Trophoblast cell (in vitro differentiated cells and primary cell): Measurements from ENCODE around the gene KIF13A.

Experiments used
- DNase-seq, 2 donors: peaks; one replicate each; pipeline ENCODE4 v3.0.0-alpha.2; 2016
- H2AFZ ChIP-seq: 2 replicates; pipeline ENCODE4 v1.6.1; 2013; ENCODE audit warnings: low read length, moderate library complexity, mild to moderate bottlenecking; ENCODE audit not compliant: insufficient read depth, poor library complexity
- H2AK5ac ChIP-seq: 2 replicates; pipeline ENCODE4 v1.6.1; 2013; ENCODE audit warnings: mild to moderate bottlenecking, low read length
- H2BK120ac ChIP-seq: 2 replicates; pipeline ENCODE4 v1.6.1; 2013; ENCODE audit warnings: low read length, mild to moderate bottlenecking, moderate library complexity; ENCODE audit not compliant: insufficient read depth, poor library complexity
- H2BK12ac ChIP-seq: 2 replicates; pipeline ENCODE4 v1.6.1; 2013; ENCODE audit warnings: mild to moderate bottlenecking, low read length, moderate library complexity
- H2BK5ac ChIP-seq: 2 replicates; pipeline ENCODE4 v1.6.1; 2013; ENCODE audit warnings: low read length, low read depth, moderate library complexity, mild to moderate bottlenecking; ENCODE audit not compliant: poor library complexity
- H3K14ac ChIP-seq: 2 replicates; pipeline ENCODE4 v1.6.1; 2013; ENCODE audit warnings: mild to moderate bottlenecking, low read length
- H3K18ac ChIP-seq: 2 replicates; pipeline ENCODE4 v1.6.1; 2013; ENCODE audit warnings: mild to moderate bottlenecking, low read length
- H3K23ac ChIP-seq: 2 replicates; pipeline ENCODE4 v1.6.1; 2013; ENCODE audit warnings: low read length
- H3K27ac ChIP-seq: 2 replicates; pipeline ENCODE4 v1.5.1; 2013; ENCODE audit warnings: low read depth, mild to moderate bottlenecking, inconsistent platforms, low read length, moderate library complexity
- H3K27me3 ChIP-seq: 2 replicates; pipeline ENCODE4 v1.6.1; 2013; ENCODE audit warnings: inconsistent platforms, mild to moderate bottlenecking, low read length, moderate library complexity; ENCODE audit not compliant: insufficient read depth
- H3K36me3 ChIP-seq, 2 experiments: 1 replicate in 1 of 2; 2 replicates in 1 of 2; pipeline ENCODE4 v1.6.1; 2013; ENCODE audit warnings: low read length in 2 of 2, mild to moderate bottlenecking in 2 of 2, moderate library complexity in 1 of 2; ENCODE audit not compliant: insufficient read depth in 2 of 2, control insufficient read depth in 1 of 2
- H3K4ac ChIP-seq: 2 replicates; pipeline ENCODE4 v1.6.1; 2013; ENCODE audit warnings: low read depth, mild to moderate bottlenecking, low read length, moderate library complexity
- H3K4me1 ChIP-seq, 2 experiments: 1 replicate in 1 of 2; 2 replicates in 1 of 2; pipeline ENCODE4 v1.6.1; 2013; ENCODE audit warnings: low read length in 2 of 2, mild to moderate bottlenecking in 2 of 2, moderate library complexity in 1 of 2; ENCODE audit not compliant: insufficient read depth in 2 of 2, control insufficient read depth in 1 of 2
- H3K4me2 ChIP-seq: 2 replicates; pipeline ENCODE4 v1.6.1; 2013; ENCODE audit warnings: inconsistent platforms, mild to moderate bottlenecking, low read length, moderate library complexity
- H3K4me3 ChIP-seq: 2 replicates; pipeline ENCODE4 v1.5.1; 2013; ENCODE audit warnings: mild to moderate bottlenecking, low read depth, low read length, inconsistent platforms
- H3K79me1 ChIP-seq: one replicate; pipeline ENCODE4 v1.6.1; 2013; ENCODE audit warnings: low read length
- H3K79me2 ChIP-seq: 2 replicates; pipeline ENCODE4 v1.6.1; 2013; ENCODE audit warnings: low read length, mild to moderate bottlenecking; ENCODE audit not compliant: control insufficient read depth, insufficient read depth, poor library complexity
- H3K9ac ChIP-seq: 2 replicates; pipeline ENCODE4 v1.6.1; 2013; ENCODE audit warnings: mild to moderate bottlenecking, low read length
- H3K9me3 ChIP-seq: 2 replicates; pipeline ENCODE4 v1.6.1; 2013; ENCODE audit warnings: low read depth, mild to moderate bottlenecking, control low read depth, inconsistent platforms, low read length; ENCODE audit not compliant: insufficient read depth
- H4K12ac ChIP-seq: 2 replicates; pipeline ENCODE4 v1.6.1; 2013; ENCODE audit warnings: low read depth, mild to moderate bottlenecking, low read length, moderate library complexity
- H4K8ac ChIP-seq: 2 replicates; pipeline ENCODE4 v1.6.1; 2013; ENCODE audit warnings: low read depth, mild to moderate bottlenecking, low read length, moderate library complexity
- H4K91ac ChIP-seq: one replicate; pipeline ENCODE4 v1.6.1; 2013; ENCODE audit warnings: low read depth, mild to moderate bottlenecking, low read length, moderate library complexity
- WGBS: extraction: QIAGEN DNeasy Blood & Tissue Kit; methylation state at CpG from one replicate; pipeline ENCODE4 v1.1.7; 2013; ENCODE audit warnings: missing lambda C conversion rate; ENCODE audit not compliant: insufficient read length, insufficient coverage; ENCODE audit errors: extremely low coverage; 5-methylcytosine and 5-hydroxymethylcytosine counted together

Gene KIF13A

DNA sequence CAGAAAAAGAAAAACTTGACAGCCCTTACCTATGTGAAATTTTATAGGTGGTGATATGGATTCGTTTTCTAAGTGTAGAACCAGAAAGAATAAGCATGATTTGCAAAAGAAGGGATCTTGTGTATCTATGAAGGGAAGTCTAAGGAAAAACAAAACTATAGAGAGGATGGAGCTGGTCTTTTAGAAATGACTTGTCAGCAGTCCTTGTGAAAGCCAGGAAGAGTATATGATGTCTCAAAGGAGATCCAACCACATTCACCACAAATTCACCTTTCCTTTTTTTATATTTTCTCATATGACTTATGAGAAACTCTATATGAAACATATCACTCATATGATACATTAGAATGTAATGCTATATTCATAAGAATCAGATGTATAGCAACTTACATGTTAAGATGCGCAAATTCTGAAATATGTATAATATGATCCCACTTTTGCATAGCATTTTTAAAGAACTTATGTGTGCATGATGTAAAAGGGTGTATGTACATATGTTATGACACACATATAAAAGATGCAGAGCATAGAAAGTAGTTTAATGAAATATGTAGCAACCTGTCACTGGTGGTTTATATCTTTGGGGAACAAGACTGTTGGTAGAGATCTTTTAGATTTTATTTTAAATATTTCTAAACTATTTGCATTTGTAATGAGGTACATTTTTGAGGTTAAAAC lies 188.8 kb downstream of the KIF13A start:
- Histone ChIP-seq H3K27me3 (no peaks in the 10 kb centered on the region), H4K8ac (no peak overlapping the region), H2BK5ac (no peak overlapping the region), H4K12ac (no peak overlapping the region), H3K18ac (no peak overlapping the region), H2BK120ac (no peak overlapping the region), H3K4me2 (no peak overlapping the region), H2AK5ac (no peak overlapping the region), H3K23ac (no peak overlapping the region), H3K79me2 (no peaks in the 10 kb centered on the region), H3K9me3 (no peaks in the 10 kb centered on the region), H3K27ac (no peak overlapping the region), H3K36me3 (peaks cover 20 to 24% of the 10 kb centered on the region in 2 experiments), H2BK12ac (no peak overlapping the region), H3K4ac (no peak overlapping the region), H3K79me1 (no peaks in the 10 kb centered on the region), H3K9ac (no peak overlapping the region), H4K91ac (no peak overlapping the region), H3K4me1 (no peaks in the 10 kb centered on the region), H3K4me3 (no peak overlapping the region), H3K14ac (no peak overlapping the region), H2AFZ (no peak overlapping the region)
- WGBS, result no CpG with 5 or more reads among the region's 2 CpGs
- DNase-seq, result no peak

DNA sequence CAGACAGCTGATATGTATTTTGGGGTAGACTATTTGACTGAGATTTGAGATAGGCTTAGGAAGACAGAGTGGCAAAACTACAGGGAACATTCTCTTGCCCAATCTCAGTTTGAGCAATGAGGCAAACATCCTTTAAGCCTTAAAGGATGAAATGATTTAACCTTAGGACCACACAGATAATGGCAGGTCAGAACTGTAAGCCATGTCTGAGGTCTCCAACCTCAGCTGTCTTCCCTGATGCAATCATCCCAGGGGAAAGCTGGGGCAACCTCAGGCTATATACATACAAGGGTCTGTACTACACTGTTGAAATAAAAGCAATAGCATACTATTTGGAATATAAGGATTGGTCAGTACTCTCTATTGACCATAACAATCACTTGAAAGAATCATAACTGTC lies 196.9 kb downstream of the KIF13A start:
- no peak overlapping the region for H3K4me3 ChIP-seq
- no peak overlapping the region for H3K4ac ChIP-seq
- no peaks in the 10 kb centered on the region for H3K9me3 ChIP-seq
- H3K14ac ChIP-seq, result no peak overlapping the region
- no peak overlapping the region for H3K4me2 ChIP-seq
- no peak overlapping the region for H3K18ac ChIP-seq
- no peak overlapping the region for H3K27ac ChIP-seq
- H3K9ac ChIP-seq, result no peak overlapping the region
- no peak overlapping the region for H2AFZ ChIP-seq
- H3K79me2 ChIP-seq, result no peaks in the 10 kb centered on the region
- H2BK12ac ChIP-seq, result no peak overlapping the region
- no peak overlapping the region for H4K8ac ChIP-seq
- no peaks in the 10 kb centered on the region for H3K4me1 ChIP-seq
- H3K36me3 ChIP-seq, result peaks cover 18 to 22% of the 10 kb centered on the region in 2 experiments
- H4K12ac ChIP-seq, result no peak overlapping the region
- no peak overlapping the region for H4K91ac ChIP-seq
- no peak overlapping the region for H2AK5ac ChIP-seq
- H3K79me1 ChIP-seq, result no peaks in the 10 kb centered on the region
- no peaks in the 10 kb centered on the region for H3K27me3 ChIP-seq
- H3K23ac ChIP-seq, result no peak overlapping the region
- no peak overlapping the region for H2BK5ac ChIP-seq
- peak in 1 of 2 donors; percentile 28 for DNase-seq
- H2BK120ac ChIP-seq, result no peak overlapping the region

DNA sequence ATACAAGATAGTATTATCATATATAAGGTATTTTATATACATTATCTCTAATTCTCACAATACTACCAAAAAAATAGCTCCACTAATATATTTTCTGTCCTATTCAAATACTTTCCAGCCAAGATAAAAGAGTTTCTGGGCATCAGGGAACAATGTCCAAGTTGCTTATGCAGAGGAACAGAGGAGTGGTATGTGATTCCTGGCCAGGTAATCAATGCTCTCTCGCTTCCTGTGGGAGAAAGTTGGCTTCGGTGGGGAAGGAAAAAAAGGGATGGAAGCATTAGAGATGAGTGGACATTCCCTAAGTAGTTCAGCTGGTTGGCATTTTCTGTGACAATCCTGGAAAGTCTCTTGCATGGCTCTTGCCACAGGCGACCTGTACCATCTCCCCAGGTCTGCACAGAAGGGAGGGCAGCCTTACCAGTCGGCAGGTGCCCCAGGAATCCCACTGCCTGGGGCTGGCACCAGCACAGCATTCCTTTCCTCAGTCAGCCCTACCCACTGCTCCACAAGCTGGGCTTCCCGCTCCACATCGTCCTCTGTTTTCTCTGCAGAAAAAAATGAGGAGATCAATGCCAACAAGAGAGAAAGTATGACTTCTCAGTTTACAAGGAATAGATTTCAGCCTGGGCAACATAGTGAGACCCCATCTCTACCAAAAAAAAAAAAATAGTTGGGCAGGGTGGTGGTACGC lies 202.2 kb downstream of the KIF13A start:
- no peak overlapping the region for H2AFZ ChIP-seq
- H3K4me2 ChIP-seq, result no peak overlapping the region
- no peaks in the 10 kb centered on the region for H3K79me2 ChIP-seq
- H3K4me1 ChIP-seq, result peaks cover 0 to 3% of the 10 kb centered on the region in 2 experiments
- no peaks in the 10 kb centered on the region for H3K9me3 ChIP-seq
- no peak overlapping the region for H4K8ac ChIP-seq
- H2AK5ac ChIP-seq, result no peak overlapping the region
- H3K79me1 ChIP-seq, result no peaks in the 10 kb centered on the region
- H3K4me3 ChIP-seq, result no peak overlapping the region
- H3K36me3 ChIP-seq, result peaks cover 19 to 24% of the 10 kb centered on the region in 2 experiments
- no peaks in the 10 kb centered on the region for H3K27me3 ChIP-seq
- H4K12ac ChIP-seq, result no peak overlapping the region
- H2BK12ac ChIP-seq, result no peak overlapping the region
- H3K4ac ChIP-seq, result no peak overlapping the region
- H2BK5ac ChIP-seq, result no peak overlapping the region
- no peak overlapping the region for H3K9ac ChIP-seq
- H2BK120ac ChIP-seq, result no peak overlapping the region
- WGBS, result no CpG with 5 or more reads among the region's 7 CpGs
- no peak overlapping the region for H3K23ac ChIP-seq
- no peak overlapping the region for H3K27ac ChIP-seq
- no peak overlapping the region for H4K91ac ChIP-seq
- no peak overlapping the region for H3K18ac ChIP-seq
- no peak overlapping the region for H3K14ac ChIP-seq
- DNase-seq, result no peak

DNA sequence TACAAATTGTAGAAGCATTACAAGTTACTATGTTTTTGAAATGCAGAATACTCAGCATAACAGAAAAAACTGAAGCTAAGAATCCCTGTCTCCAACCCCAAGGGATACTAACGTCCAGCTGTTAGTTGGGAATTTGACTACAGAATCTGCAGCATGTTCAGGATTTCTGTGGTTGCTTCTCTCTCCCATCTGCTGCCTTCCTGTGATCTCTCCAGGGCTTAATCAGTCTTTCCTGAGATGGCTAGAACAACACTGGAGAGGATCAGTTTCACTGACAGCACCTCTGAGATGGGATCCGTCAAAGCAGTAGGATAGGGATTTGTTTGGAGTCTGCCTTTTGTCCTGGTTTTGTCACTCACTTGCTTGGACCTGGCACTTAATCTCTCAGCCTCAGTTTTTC lies 207.4 kb downstream of the KIF13A start:
- Histone ChIP-seq H3K79me1 (no peaks in the 10 kb centered on the region), H2BK12ac (no peak overlapping the region), H4K91ac (no peak overlapping the region), H3K23ac (no peak overlapping the region), H3K18ac (no peak overlapping the region), H2AFZ (no peak overlapping the region), H3K14ac (no peak overlapping the region), H3K79me2 (no peaks in the 10 kb centered on the region), H3K4ac (no peak overlapping the region), H3K4me1 (peaks cover 0 to 3% of the 10 kb centered on the region in 2 experiments), H2BK5ac (no peak overlapping the region), H4K8ac (no peak overlapping the region), H4K12ac (no peak overlapping the region), H3K27ac (no peak overlapping the region), H3K27me3 (no peaks in the 10 kb centered on the region), H2AK5ac (no peak overlapping the region), H3K4me2 (no peak overlapping the region), H2BK120ac (no peak overlapping the region), H3K9me3 (no peaks in the 10 kb centered on the region), H3K36me3 (peaks cover 25 to 26% of the 10 kb centered on the region in 2 experiments), H3K9ac (no peak overlapping the region), H3K4me3 (no peak overlapping the region)
- no peak for DNase-seq
- WGBS, result no CpG with 5 or more reads among the region's 2 CpGs
